Thyroid gland (tissue), 4 donors: ENCODE data around the gene ZBTB7C.

Experiments used
- CTCF ChIP-seq, 6 experiments: fragments of 200-600 bp in 3 of 6; fragments of 450-650 bp in 3 of 6; sonication (generic) in 3 of 6; IDR thresholded peaks; one replicate each; pipeline ENCODE4 v1.5.1; 2016 to 2019; ENCODE audit warnings: antibody characterized with exemption in 6 of 6, mild to moderate bottlenecking in 2 of 6, inconsistent platforms in 1 of 6, moderate library complexity in 1 of 6
- POLR2A ChIP-seq, 2 donors: fragments of 450-650 bp; IDR thresholded peaks; one replicate each; pipeline ENCODE4 v1.6.1; 2017; ENCODE audit warnings: antibody characterized with exemption in 2 of 2, mild to moderate bottlenecking in 2 of 2, moderate library complexity in 1 of 2

- TF ChIP-seq POLR2A (IDR thresholded peaks at IDR 0.05) (no peak), CTCF (IDR thresholded peaks at IDR 0.05) (no peak)
Measured at GRCh38 chr18:48436907-48437306, 27.7 kb upstream of the ZBTB7C start.
